Measurements from ENCODE around the gene ADARB2.

The ADARB2 gene

DNA sequence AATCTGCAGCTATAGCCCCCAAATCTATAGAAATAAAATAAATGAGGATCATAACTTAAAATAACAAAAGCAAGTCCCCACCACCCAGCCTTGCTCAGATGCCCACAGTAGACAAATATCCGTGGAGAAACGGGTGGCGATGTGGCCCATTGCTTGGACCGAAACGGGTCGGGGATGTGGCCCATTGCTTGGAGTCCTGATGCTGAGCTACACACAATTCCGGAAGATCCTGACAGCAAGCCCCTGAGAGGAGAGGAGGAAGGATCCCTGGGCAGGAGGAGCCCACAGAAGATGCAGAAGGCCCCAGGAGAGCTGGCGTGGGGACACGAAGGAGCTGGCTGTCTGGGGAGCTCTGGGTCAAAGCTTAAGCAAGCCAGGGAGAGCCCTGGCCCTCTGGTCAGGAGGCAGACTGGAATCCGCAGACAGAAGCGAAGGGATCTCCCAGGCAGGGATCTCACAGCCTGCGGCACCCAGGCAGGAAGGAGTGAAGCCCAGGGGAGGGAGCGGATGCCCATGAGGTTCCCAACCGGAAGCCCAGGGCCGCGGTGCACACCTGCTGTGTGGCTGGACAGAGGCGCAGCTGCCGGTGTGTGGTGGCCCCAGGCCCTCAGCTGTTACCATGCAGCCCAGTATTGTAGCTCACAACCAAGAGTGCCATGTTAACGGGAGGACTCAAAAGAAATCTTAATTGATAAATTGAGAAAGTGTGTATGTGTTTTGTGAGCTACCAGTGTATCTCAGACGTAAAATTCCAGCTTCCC, 138.8 kb downstream of the ADARB2 start:
- no peaks in the 10 kb centered on the region for H3K9me3 ChIP-seq
- H3K27ac ChIP-seq: no peak overlapping the region
- no peak overlapping the region for H3K4me3 ChIP-seq (ENCODE audit: low read depth in 1 of 2, low read length in 1 of 2)
- H3K27me3 ChIP-seq: no peaks in the 10 kb centered on the region
- H3K4me1 ChIP-seq (ENCODE audit: control insufficient read depth in 1 of 2, insufficient read depth in 1 of 2, low read depth in 1 of 2, low read length in 1 of 2): no peaks in the 10 kb centered on the region
- H3K36me3 ChIP-seq: no peaks in the 10 kb centered on the region
- TF ChIP-seq, protein P1, sequence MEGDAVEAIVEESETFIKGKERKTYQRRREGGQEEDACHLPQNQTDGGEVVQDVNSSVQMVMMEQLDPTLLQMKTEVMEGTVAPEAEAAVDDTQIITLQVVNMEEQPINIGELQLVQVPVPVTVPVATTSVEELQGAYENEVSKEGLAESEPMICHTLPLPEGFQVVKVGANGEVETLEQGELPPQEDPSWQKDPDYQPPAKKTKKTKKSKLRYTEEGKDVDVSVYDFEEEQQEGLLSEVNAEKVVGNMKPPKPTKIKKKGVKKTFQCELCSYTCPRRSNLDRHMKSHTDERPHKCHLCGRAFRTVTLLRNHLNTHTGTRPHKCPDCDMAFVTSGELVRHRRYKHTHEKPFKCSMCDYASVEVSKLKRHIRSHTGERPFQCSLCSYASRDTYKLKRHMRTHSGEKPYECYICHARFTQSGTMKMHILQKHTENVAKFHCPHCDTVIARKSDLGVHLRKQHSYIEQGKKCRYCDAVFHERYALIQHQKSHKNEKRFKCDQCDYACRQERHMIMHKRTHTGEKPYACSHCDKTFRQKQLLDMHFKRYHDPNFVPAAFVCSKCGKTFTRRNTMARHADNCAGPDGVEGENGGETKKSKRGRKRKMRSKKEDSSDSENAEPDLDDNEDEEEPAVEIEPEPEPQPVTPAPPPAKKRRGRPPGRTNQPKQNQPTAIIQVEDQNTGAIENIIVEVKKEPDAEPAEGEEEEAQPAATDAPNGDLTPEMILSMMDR (IDR thresholded peaks at IDR 0.05): no peak

DNA sequence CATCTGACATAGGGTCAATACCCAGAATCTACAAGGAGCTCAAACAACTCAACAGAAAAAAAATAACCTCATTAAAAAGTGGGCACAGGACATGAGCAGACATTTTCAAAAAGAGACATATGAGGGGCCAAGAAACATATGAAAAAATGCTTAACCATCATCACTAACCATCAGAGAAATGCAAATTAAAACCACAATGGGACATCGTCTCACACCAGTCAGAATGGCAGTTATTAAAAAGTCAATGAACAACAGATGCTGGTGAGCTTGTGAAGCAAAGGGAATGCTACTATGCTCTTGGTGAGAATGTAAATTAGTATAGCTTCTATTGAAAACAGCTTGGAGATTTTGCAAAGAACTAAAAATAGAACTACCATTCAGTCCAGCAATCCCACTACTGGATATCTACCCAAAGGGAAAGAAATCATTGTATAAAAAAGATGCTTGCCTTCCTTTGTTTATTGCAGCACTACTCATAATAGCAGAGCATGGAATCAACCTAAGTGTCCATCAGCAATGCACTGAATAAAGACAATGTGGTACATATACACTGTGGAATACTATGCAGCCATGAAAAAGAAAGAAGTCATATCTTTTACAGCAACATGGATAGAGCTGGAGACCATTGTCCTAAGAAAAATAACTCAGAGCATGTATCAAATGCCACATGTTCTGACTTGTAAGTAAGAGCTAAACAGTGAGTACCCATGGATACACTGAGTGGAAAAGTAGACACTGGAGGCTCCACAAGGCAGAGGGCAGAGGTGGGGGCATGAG, 139.8 kb downstream of the ADARB2 start:
- Histone ChIP-seq H3K9me3 (no peaks in the 10 kb centered on the region), H3K36me3 (no peaks in the 10 kb centered on the region), H3K27ac (no peak overlapping the region), H3K27me3 (no peaks in the 10 kb centered on the region), H3K4me1 (ENCODE audit: control insufficient read depth in 1 of 2, insufficient read depth in 1 of 2, low read depth in 1 of 2, low read length in 1 of 2) (no peaks in the 10 kb centered on the region), H3K4me3 (ENCODE audit: low read depth in 1 of 2, low read length in 1 of 2) (no peak overlapping the region)
- TF ChIP-seq, protein P1 (IDR thresholded peaks at IDR 0.05): no peak

DNA sequence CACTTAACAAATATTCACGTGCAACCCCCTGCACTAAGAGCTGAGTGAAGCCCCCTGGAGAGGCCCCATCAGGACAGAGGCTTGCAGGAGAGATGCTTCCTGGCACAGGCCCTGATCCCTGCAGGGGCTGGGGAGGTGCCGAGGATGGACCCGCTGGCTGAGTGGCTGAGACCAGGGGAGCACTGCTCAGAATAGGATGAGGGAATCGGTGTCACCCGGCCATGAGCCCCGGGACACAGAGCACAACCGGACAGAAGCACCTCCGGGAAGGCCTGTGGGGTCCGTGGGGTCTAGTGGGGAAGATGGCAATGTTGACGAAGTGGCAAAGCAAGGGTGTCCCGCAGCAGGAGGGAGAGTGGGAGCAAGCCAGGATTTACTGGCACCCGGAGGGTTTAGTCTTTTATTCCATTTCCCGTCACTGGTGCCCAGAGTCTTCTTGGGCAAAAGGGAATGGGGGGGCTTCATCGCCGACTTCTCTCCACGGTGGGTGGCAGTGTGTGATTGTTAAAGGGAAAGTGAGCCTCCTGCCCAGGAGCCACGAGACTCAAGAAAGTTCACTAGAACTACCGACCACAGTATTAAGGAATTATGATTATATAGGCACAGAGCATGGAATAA, 140.7 kb downstream of the ADARB2 start:
- no peak overlapping the region for H3K27ac ChIP-seq
- no peaks in the 10 kb centered on the region for H3K27me3 ChIP-seq
- H3K4me3 ChIP-seq (ENCODE audit: low read depth in 1 of 2, low read length in 1 of 2): no peak overlapping the region
- H3K4me1 ChIP-seq (ENCODE audit: control insufficient read depth in 1 of 2, insufficient read depth in 1 of 2, low read depth in 1 of 2, low read length in 1 of 2): no peaks in the 10 kb centered on the region
- no peaks in the 10 kb centered on the region for H3K9me3 ChIP-seq
- TF ChIP-seq, protein P1 (IDR thresholded peaks at IDR 0.05): no peak
- H3K36me3 ChIP-seq: no peaks in the 10 kb centered on the region

DNA sequence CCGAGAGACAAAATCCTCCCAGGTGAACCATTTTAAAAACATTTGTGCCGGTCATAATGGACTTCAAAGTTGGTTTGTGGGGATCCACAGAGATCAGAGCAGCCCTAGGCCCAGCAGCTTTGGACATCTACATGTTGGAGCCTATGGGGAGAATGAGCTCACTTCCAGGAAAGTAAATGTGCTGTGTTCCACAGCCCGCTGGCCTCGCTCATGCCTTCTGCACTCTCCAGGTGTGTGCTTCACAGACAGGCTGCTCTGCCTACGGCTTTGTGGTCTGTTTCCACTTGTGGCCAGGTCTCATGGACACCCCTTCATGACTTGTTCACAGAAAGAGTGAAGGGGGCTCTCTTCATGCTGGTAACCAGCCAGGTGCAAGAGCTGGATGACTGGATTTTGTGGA, 141.6 kb downstream of the ADARB2 start:
- TF ChIP-seq, protein P1 (IDR thresholded peaks at IDR 0.05): no peak
- Histone ChIP-seq H3K27me3 (no peaks in the 10 kb centered on the region), H3K27ac (no peak overlapping the region), H3K4me3 (ENCODE audit: low read depth in 1 of 2, low read length in 1 of 2) (no peak overlapping the region), H3K4me1 (ENCODE audit: control insufficient read depth in 1 of 2, insufficient read depth in 1 of 2, low read depth in 1 of 2, low read length in 1 of 2) (no peaks in the 10 kb centered on the region), H3K36me3 (no peaks in the 10 kb centered on the region), H3K9me3 (no peaks in the 10 kb centered on the region)

DNA sequence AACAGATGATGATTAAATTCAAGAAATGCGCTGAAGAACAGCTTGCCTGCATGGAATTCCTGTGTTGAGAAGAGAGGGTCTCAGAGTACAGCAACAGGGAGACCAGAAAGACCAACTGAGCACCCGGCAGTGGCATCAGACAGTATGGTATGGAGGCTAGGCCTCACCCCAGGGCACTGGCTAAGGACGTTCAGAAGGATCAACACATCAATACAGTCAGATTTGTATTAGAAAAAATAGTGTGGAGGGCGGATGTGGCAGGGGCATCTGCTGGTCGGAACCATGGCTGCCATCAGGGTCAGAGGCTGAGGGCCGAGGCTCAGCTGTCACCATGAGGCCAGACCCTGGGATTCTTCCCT, 142.1 kb downstream of the ADARB2 start:
- H3K9me3 ChIP-seq: no peaks in the 10 kb centered on the region
- H3K27ac ChIP-seq: no peak overlapping the region
- H3K27me3 ChIP-seq: no peaks in the 10 kb centered on the region
- H3K36me3 ChIP-seq: no peaks in the 10 kb centered on the region
- no peak overlapping the region for H3K4me3 ChIP-seq (ENCODE audit: low read depth in 1 of 2, low read length in 1 of 2)
- TF ChIP-seq, protein P1 (IDR thresholded peaks at IDR 0.05): no peak
- no peaks in the 10 kb centered on the region for H3K4me1 ChIP-seq (ENCODE audit: control insufficient read depth in 1 of 2, insufficient read depth in 1 of 2, low read depth in 1 of 2, low read length in 1 of 2)
